Neural cell (in vitro differentiated cells): ENCODE data around the gene EID2.

Experiments
- EP300 ChIP-seq: fragments of 450-650 bp; conservative IDR thresholded peaks from 2 replicates; pipeline ENCODE4 v1.6.1; 2014; ENCODE audit warnings: antibody characterized with exemption, mild to moderate bottlenecking, moderate library complexity; ENCODE audit not compliant: poor library complexity, severe bottlenecking
- EZH2 ChIP-seq: fragments of 200-600, 300-800 bp; shearing (Covaris generic), sonication (generic); IDR thresholded peaks from 2 replicates; pipeline ENCODE4 v1.6.1; 2014; ENCODE audit warnings: antibody characterized with exemption, low read length, borderline replicate concordance, mild to moderate bottlenecking; ENCODE audit not compliant: insufficient read depth, poor library complexity, severe bottlenecking
- MXI1 ChIP-seq: fragments of 450-650 bp; conservative IDR thresholded peaks from 2 replicates; pipeline ENCODE4 v1.6.1; 2014; ENCODE audit warnings: antibody characterized with exemption, mild to moderate bottlenecking; ENCODE audit not compliant: poor library complexity, severe bottlenecking
- POLR2AphosphoS5 ChIP-seq: IDR thresholded peaks from 2 replicates; pipeline ENCODE4 v1.6.1; 2012
- RAD21 ChIP-seq: fragments of 450-650 bp; conservative IDR thresholded peaks from 2 replicates; pipeline ENCODE4 v1.6.1; 2014; ENCODE audit warnings: antibody characterized with exemption, mild to moderate bottlenecking, moderate library complexity
- TF ChIP-seq, protein P1 (sequence below): fragments of 450-650 bp; IDR thresholded peaks from 2 replicates; pipeline ENCODE4 v1.5.1; 2014; ENCODE audit warnings: antibody characterized with exemption, mild to moderate bottlenecking, moderate library complexity; ENCODE audit not compliant: poor library complexity, severe bottlenecking

- TF ChIP-seq, protein P1, sequence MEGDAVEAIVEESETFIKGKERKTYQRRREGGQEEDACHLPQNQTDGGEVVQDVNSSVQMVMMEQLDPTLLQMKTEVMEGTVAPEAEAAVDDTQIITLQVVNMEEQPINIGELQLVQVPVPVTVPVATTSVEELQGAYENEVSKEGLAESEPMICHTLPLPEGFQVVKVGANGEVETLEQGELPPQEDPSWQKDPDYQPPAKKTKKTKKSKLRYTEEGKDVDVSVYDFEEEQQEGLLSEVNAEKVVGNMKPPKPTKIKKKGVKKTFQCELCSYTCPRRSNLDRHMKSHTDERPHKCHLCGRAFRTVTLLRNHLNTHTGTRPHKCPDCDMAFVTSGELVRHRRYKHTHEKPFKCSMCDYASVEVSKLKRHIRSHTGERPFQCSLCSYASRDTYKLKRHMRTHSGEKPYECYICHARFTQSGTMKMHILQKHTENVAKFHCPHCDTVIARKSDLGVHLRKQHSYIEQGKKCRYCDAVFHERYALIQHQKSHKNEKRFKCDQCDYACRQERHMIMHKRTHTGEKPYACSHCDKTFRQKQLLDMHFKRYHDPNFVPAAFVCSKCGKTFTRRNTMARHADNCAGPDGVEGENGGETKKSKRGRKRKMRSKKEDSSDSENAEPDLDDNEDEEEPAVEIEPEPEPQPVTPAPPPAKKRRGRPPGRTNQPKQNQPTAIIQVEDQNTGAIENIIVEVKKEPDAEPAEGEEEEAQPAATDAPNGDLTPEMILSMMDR: no peak
- TF ChIP-seq POLR2AphosphoS5 (no peak), EP300 (no peak), EZH2 (no peak), RAD21 (no peak), MXI1 (no peak)
These were observed 15.9 kb upstream of the EID2 start for GRCh38 chr19:39555883-39556282.
